AG04449 (cell line): ENCODE results near the gene KLHL29.

Experiments used
- CTCF ChIA-PET: fragments of 350-600 bp; formaldehyde crosslinking; extraction: SDS; loops from one replicate; lab custom pipeline; 2021; ENCODE audit warnings: antibody characterized with exemption; lab: Yijun Ruan, JAX
- POLR2A ChIA-PET: fragments of 400-600, 350-600 bp; formaldehyde crosslinking; extraction: SDS; loops from one replicate; lab custom pipeline; 2020; ENCODE audit warnings: antibody characterized with exemption, inconsistent platforms; lab: Yijun Ruan, JAX
- DNase-seq: peaks from one replicate; pipeline ENCODE4 v3.0.0-alpha.2; 2010; ENCODE audit warnings: low read depth, low spot score
- H3K4me3 ChIP-seq: 2 replicates; pipeline ENCODE4 v1.5.1; 2011; ENCODE audit warnings: low read depth, mild to moderate bottlenecking, control low read depth, low read length
- CTCF ChIP-seq: IDR thresholded peaks from one replicate; pipeline ENCODE4 v1.5.1; 2011; ENCODE audit warnings: mild to moderate bottlenecking, moderate library complexity, low read length, control low read depth, inconsistent platforms; ENCODE audit not compliant: insufficient read depth; ENCODE audit errors: missing control alignments

The KLHL29 gene

GRCh38 chr2:23547725-23548124, 162.7 kb downstream of the KLHL29 start:
- ChIA-PET CTCF (no interaction called here), POLR2A (no interaction called here)
- no peak for DNase-seq
- no peak overlapping the region for H3K4me3 ChIP-seq
- TF ChIP-seq CTCF: no peak

DNA sequence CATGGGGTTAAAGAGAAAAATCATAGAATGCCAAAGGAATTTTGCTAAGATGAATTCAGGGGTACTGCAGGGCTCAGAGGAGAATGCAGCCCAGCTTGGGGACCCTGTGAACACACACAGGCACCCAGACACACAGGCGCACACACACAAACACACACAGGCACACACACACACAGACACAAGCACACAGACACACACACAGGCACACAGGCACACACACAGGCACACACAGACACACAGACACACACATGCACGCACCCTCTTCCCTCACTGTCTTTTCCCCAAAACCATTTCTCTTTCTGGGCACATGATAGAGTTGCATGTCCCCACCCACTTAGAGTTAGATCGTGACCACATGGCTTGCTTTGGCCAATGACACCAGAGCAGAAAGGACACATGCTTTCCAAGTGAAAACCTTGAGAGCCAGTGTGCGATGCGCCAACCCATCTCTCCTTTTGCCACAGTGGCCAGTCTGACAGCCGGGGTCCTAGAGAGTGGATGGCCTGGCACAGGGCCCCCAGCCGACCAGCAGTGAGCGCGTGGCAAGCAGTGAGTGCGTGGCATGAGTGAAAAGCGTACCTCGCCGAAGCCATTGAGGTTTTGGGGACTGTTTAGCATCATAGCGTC, 163.3 kb downstream of the KLHL29 start:
- TF ChIP-seq CTCF: no peak
- ChIA-PET CTCF (no interaction called here), POLR2A (no interaction called here)
- DNase-seq: no peak
- no peak overlapping the region for H3K4me3 ChIP-seq

- POLR2A ChIA-PET: interaction anchor here (1.1 kb wide), 1 partner anchor 90 kb away, joined by 3 read pairs; no protein-coding TSS in a partner anchor
- CTCF ChIA-PET: no interaction called here
Measured at GRCh38 chr2:23549051-23549450, 164.1 kb downstream of the KLHL29 start.

DNA sequence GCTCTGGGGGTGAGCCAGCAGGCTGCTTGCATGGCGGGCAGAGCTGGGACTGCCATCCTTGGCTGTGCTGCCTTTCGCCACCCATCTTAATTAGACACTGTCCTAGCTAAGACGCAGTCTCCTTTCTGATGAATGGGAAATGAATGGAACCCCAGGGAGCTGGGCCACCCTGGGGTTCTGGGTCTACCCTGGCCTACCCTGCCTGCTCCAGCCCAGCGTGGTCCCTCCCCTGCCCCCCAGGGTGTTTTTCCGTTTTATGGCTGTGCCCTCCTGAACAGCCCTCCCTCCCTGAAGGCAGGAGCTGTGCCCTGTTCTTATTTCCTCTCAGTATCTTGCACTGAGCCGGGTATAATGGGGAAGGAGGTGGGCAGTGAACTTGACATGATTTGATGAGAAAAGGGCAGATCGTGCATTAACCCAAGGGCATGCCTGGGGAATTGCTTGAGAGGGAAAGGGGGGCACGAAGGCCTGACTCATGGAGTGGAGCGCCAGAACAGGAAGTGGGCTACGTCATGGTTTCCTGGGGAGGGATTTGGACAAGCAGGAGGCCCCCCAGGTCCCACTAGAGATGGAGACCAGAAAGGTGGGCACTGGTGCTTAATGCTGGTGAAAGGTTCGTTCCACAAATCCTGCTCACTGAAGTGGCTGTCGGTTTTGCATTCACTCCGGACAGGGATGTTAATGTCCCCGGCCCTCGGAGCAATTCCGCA, 165.0 kb downstream of the KLHL29 start:
- DNase-seq: peak; percentile 33
- no peak for TF ChIP-seq CTCF
- ChIA-PET POLR2A (interaction anchor here (1.1 kb wide), 1 partner anchor 91 kb away, joined by 3 read pairs; no protein-coding TSS in a partner anchor), CTCF (no interaction called here)
- no peak overlapping the region for H3K4me3 ChIP-seq

More at GRCh38 chr2:23549051-23549450, 164.1 kb downstream of the KLHL29 start:
- no peak for DNase-seq
- TF ChIP-seq CTCF: no peak
- no peak overlapping the region for H3K4me3 ChIP-seq

DNA sequence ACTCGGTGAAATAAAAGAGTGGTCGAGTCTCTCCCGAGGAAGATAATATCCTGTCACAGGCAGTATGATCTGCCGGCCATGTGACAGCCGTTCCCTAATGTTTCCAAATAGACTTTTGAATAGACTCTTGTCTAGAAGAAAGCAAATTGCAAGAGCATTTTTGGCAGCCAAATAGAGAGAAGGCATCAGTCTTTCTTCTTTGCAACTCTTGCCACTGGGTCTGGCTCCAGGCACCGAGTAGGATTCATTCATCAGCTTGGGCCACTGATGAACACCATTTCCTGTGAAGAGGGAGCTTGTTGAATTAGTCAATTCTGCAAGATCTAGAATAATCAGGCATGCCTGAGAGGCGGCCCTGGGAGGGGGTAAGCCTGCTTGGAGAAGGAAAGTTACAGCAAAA, 165.6 kb downstream of the KLHL29 start:
- CTCF ChIA-PET: no interaction called here
- no peak overlapping the region for H3K4me3 ChIP-seq
- TF ChIP-seq CTCF: no peak
- no peak for DNase-seq
- POLR2A ChIA-PET: no interaction called here

GRCh38 chr2:23551875-23552274, 166.9 kb downstream of the KLHL29 start:
- DNase-seq: no peak
- ChIA-PET POLR2A (no interaction called here), CTCF (no interaction called here)
- no peak overlapping the region for H3K4me3 ChIP-seq
- TF ChIP-seq CTCF: no peak
